Mammary epithelial cell (primary cell): Measurements from ENCODE around the gene ATP5F1D.

ENCODE experiments used
- CTCF ChIP-seq, 2 donors: IDR thresholded peaks in 1 of 2; conservative IDR thresholded peaks in 1 of 2; 2 replicates each; pipeline ENCODE4 v1.5.1; 2011 to 2012; ENCODE audit warnings: inconsistent platforms in 2 of 2, low read length in 2 of 2, mild to moderate bottlenecking in 2 of 2, control low read depth in 1 of 2, low read depth in 1 of 2; ENCODE audit not compliant: insufficient read depth in 1 of 2; ENCODE audit errors: extremely low read depth in 1 of 2
- EZH2 ChIP-seq: IDR thresholded peaks from 2 replicates; pipeline ENCODE4 v1.6.1; 2012; ENCODE audit warnings: low read length, inconsistent platforms, borderline replicate concordance

- no peak for TF ChIP-seq EZH2
- no peak for TF ChIP-seq CTCF (conservative IDR thresholded peaks at IDR 0.05 in 1 of 2, IDR thresholded peaks at IDR 0.05 in 1 of 2; ENCODE audit: extremely low read depth in 1 of 2, insufficient read depth in 1 of 2, low read depth in 1 of 2, low read length in 2 of 2)
These were observed 20.5 kb downstream of the ATP5F1D start for GRCh38 chr19:1261798-1262622.
